HepG2 (cell line): ENCODE measurements around the gene GRK5. TPM values are rescaled to one million over a fixed set of nuclear protein-coding genes. Genes with fewer than 3 reads are reported as not detected.

Source experiments
- BCL3 ChIP-seq: sonication (generic); formaldehyde crosslinking; IDR thresholded peaks from 2 replicates; pipeline ENCODE4 v1.5.1; 2020; ENCODE audit warnings: mild to moderate bottlenecking, missing genetic modification reagents, moderate library complexity
- GTF2F1 ChIP-seq: fragments of 150-350 bp; IDR thresholded peaks from 2 replicates; pipeline ENCODE4 v1.6.1; 2014; ENCODE audit warnings: low read length
- JUND ChIP-seq: sonication (generic); formaldehyde crosslinking; IDR thresholded peaks from 2 replicates; pipeline ENCODE4 v1.8.0; 2022; ENCODE audit warnings: mild to moderate bottlenecking, missing genetic modification reagents
- KDM6A ChIP-seq: IDR thresholded peaks from 2 replicates; pipeline ENCODE4 v1.6.1; 2016; ENCODE audit warnings: low read depth
- KIAA2018 ChIP-seq: sonication (generic); formaldehyde crosslinking; IDR thresholded peaks from 2 replicates; pipeline ENCODE4 v1.5.0; 2020; ENCODE audit warnings: mild to moderate bottlenecking, missing genetic modification reagents, borderline replicate concordance
- KLF12 ChIP-seq: sonication (generic); formaldehyde crosslinking; IDR thresholded peaks from 2 replicates; pipeline ENCODE4 v1.4.0; 2020; ENCODE audit warnings: missing genetic modification reagents, borderline replicate concordance
- MAFG ChIP-seq: sonication (generic); formaldehyde crosslinking; IDR thresholded peaks from 2 replicates; pipeline ENCODE4 v1.5.1; 2020; ENCODE audit warnings: mild to moderate bottlenecking, missing genetic modification reagents
- MXD4 ChIP-seq: IDR thresholded peaks from 2 replicates; pipeline ENCODE4 v1.6.1; 2016; ENCODE audit warnings: mild to moderate bottlenecking, missing biosample characterization, missing genetic modification reagents
- NFE2L2 ChIP-seq: fragments of 150-350 bp; IDR thresholded peaks from 2 replicates; pipeline ENCODE4 v1.6.1; 2014; ENCODE audit warnings: low read length
- NFKB2 ChIP-seq: sonication (generic); formaldehyde crosslinking; IDR thresholded peaks from 2 replicates; pipeline ENCODE4 v1.4.0; 2020; ENCODE audit warnings: missing genetic modification reagents, borderline replicate concordance
- ONECUT2 ChIP-seq: sonication (generic); formaldehyde crosslinking; IDR thresholded peaks from 2 replicates; pipeline ENCODE4 v1.4.0; 2020; ENCODE audit warnings: missing genetic modification reagents
- POGZ ChIP-seq: sonication (generic); formaldehyde crosslinking; IDR thresholded peaks from 2 replicates; pipeline ENCODE4 v1.4.0; 2020; ENCODE audit warnings: mild to moderate bottlenecking, missing genetic modification reagents
- SP1 ChIP-seq, 2 experiments: fragments of 450-650 bp in 1 of 2; sonication (generic) in 1 of 2; formaldehyde crosslinking in 1 of 2; IDR thresholded peaks; 2 replicates each; pipeline versions ENCODE4 v1.4.0 to v1.6.1; 2016 to 2020; ENCODE audit warnings: missing genetic modification reagents in 1 of 2
- TEF ChIP-seq: sonication (generic); formaldehyde crosslinking; IDR thresholded peaks from 2 replicates; pipeline ENCODE4 v1.5.0; 2020; ENCODE audit warnings: missing genetic modification reagents
- TMF1 ChIP-seq: sonication (generic); formaldehyde crosslinking; IDR thresholded peaks from 2 replicates; pipeline ENCODE4 v1.8.1; 2022; ENCODE audit warnings: low read depth, missing genetic modification reagents
- YEATS2 ChIP-seq: sonication (generic); formaldehyde crosslinking; IDR thresholded peaks from 2 replicates; pipeline ENCODE4 v1.4.0; 2020; ENCODE audit warnings: missing genetic modification reagents, borderline replicate concordance
- ZFP36L2 ChIP-seq: sonication (generic); formaldehyde crosslinking; IDR thresholded peaks from 2 replicates; pipeline ENCODE4 v1.4.0; 2020; ENCODE audit warnings: missing genetic modification reagents
- ZNF260 ChIP-seq: sonication (generic); formaldehyde crosslinking; IDR thresholded peaks from 2 replicates; pipeline ENCODE4 v1.4.0; 2020; ENCODE audit warnings: missing genetic modification reagents, low read depth, mild to moderate bottlenecking, borderline replicate concordance
- ZNF331 ChIP-seq: sonication (generic); formaldehyde crosslinking; IDR thresholded peaks from 2 replicates; pipeline ENCODE4 v1.4.0; 2020; ENCODE audit warnings: missing genetic modification reagents
- ZNF644 ChIP-seq: IDR thresholded peaks from 2 replicates; pipeline ENCODE4 v1.6.1; 2016; ENCODE audit warnings: low read depth
- ZNF782 ChIP-seq: sonication (generic); formaldehyde crosslinking; IDR thresholded peaks from 2 replicates; pipeline ENCODE4 v1.4.0; 2020; ENCODE audit warnings: missing genetic modification reagents, mild to moderate bottlenecking, borderline replicate concordance
- polyA plus RNA-seq, 8 experiments: library from polyadenylated mRNA; depleted of rRNA in 3 of 8; stranded (reverse) in 7 of 8; unstranded in 1 of 8; fragments of >200 nt; fragmentation: Illumina TruSeq in 4 of 8; extraction: Trizol in 4 of 8; gene quantifications; 2 replicates each; pipeline versions ENCODE4 v1.2.1 to v1.2.3, GENCODE V29; 2011 to 2016; ENCODE audit warnings: low read depth in 4 of 8, missing spikeins in 1 of 8, mixed read lengths in 1 of 8; ENCODE audit not compliant: insufficient read depth in 1 of 8
- total RNA-seq, 5 experiments: library from RNA; depleted of rRNA; stranded (reverse); fragments of >200 nt; fragmentation: Illumina TruSeq; extraction: Trizol; gene quantifications; 2 replicates each; pipeline ENCODE4 v1.2.3, GENCODE V29; 2016; ENCODE audit warnings: low read depth in 1 of 5

Gene GRK5
- total and polyA plus RNA-seq, 2 of the 13 experiments (the other 11 are each of a cell fraction or from before 2014, with no cell fraction given) = 10.4 to 12.6 TPM

GRCh38 chr10:119498889-119499676 lies 291.7 kb downstream of the GRK5 start (continued):
- TF ChIP-seq TMF1 (CRISPR knock-in tag) = no peak
- no peak for TF ChIP-seq NFE2L2
- no peak for TF ChIP-seq KIAA2018 (CRISPR knock-in tag)
- TF ChIP-seq ZNF782 (CRISPR knock-in tag) = no peak
- TF ChIP-seq JUND (CRISPR knock-in tag) = no peak
- no peak for TF ChIP-seq ZNF260 (CRISPR knock-in tag)
- 0 out of 2 replicates have a peak, but pooled peaks have one; percentile 13 for TF ChIP-seq MXD4 (CRISPR knock-in tag)
- TF ChIP-seq NFKB2 = peak; percentile 49; the same call in 1 of the 2 replicates
- TF ChIP-seq ONECUT2 (CRISPR knock-in tag) = no peak
- no peak for TF ChIP-seq BCL3 (CRISPR knock-in tag)
- no peak for TF ChIP-seq SP1 (IDR thresholded peaks at IDR 0.05)
- no peak for TF ChIP-seq SP1 (CRISPR knock-in tag; IDR thresholded peaks at IDR 0.05)
- peak; percentile 70; the same call in 1 of the 2 replicates for TF ChIP-seq ZNF331
- TF ChIP-seq GTF2F1 = no peak
- TF ChIP-seq YEATS2 (CRISPR knock-in tag) = no peak
- TF ChIP-seq KLF12 = 0 out of 2 replicates have a peak, but pooled peaks have one; percentile 38
- TF ChIP-seq ZNF644 (CRISPR knock-in tag) = peak; percentile 39
- no peak for TF ChIP-seq ZFP36L2
- TF ChIP-seq KDM6A (CRISPR knock-in tag) = peak; percentile 43; the same call in 1 of the 2 replicates
- TF ChIP-seq MAFG = no peak
- TF ChIP-seq POGZ = peak; percentile 53; the same call in 1 of the 2 replicates
- TF ChIP-seq TEF (CRISPR knock-in tag) = no peak
